Activated T-helper 17 cell treated with anti-CD3 and anti-CD28 coated beads, Interleukin-2, amount 50 U/mL, for 72 hours (primary cell): Measurements from ENCODE around the gene SOAT2. TPM values are rescaled to one million over a fixed set of nuclear protein-coding genes. Genes with fewer than 3 reads are reported as not detected.
"Not testable (repeated sequence)": the region's sequence is repeated elsewhere in the genome, so short reads cannot be mapped to it uniquely, and the experiment has no call there.

Source experiments
- ATAC-seq: fragments of 150-1000 bp; cut with Tn5 transposase; replicated peaks from 2 replicates; pipeline ENCODE4 v1.10.0; 2021; ENCODE audit warnings: mild to moderate bottlenecking, moderate library complexity
- H3K27ac Mint-ChIP-seq: one replicate; pipeline ENCODE4 v1.8.0; 2022; ENCODE audit warnings: mixed read lengths
- H3K27me3 Mint-ChIP-seq: one replicate; pipeline ENCODE4 v1.8.0; 2022; ENCODE audit warnings: mixed read lengths
- H3K36me3 Mint-ChIP-seq: one replicate; pipeline ENCODE4 v1.8.0; 2022; ENCODE audit warnings: low read depth, mild to moderate bottlenecking, mixed read lengths
- H3K4me1 Mint-ChIP-seq: one replicate; pipeline ENCODE4 v1.8.0; 2022; ENCODE audit warnings: mixed read lengths
- H3K4me3 Mint-ChIP-seq: one replicate; pipeline ENCODE4 v1.8.0; 2022; ENCODE audit warnings: mild to moderate bottlenecking, mixed read lengths
- H3K9me3 Mint-ChIP-seq: one replicate; pipeline ENCODE4 v1.8.0; 2022; ENCODE audit warnings: mixed read lengths
- total RNA-seq, 2 donors: library from RNA; stranded (reverse); gene quantifications; one replicate each; pipeline ENCODE4 v1.2.3, GENCODE V29; 2022

The SOAT2 gene
- total RNA-seq, 2 donors from 2014 or later = 0.28 to 1.1 TPM

- H3K27ac Mint-ChIP-seq = no peak overlapping the region
- no peak for ATAC-seq
- H3K9me3 Mint-ChIP-seq = no peaks in the 10 kb centered on the region
- no peak overlapping the region for H3K4me3 Mint-ChIP-seq
- no peaks in the 10 kb centered on the region for H3K36me3 Mint-ChIP-seq
- H3K27me3 Mint-ChIP-seq = no peaks in the 10 kb centered on the region
- peaks cover 10% of the 10 kb centered on the region for H3K4me1 Mint-ChIP-seq
Observed at GRCh38 chr12:53160673-53161072, 57.4 kb downstream of the SOAT2 start.

GRCh38 chr12:53161119-53161911 lies 58.0 kb downstream of the SOAT2 start:
- Mint-ChIP-seq H3K27me3 (no peaks in the 10 kb centered on the region), H3K36me3 (no peaks in the 10 kb centered on the region), H3K9me3 (no peaks in the 10 kb centered on the region), H3K4me1 (peaks cover 10% of the 10 kb centered on the region), H3K4me3 (no peak overlapping the region), H3K27ac (no peak overlapping the region)
- no peak for ATAC-seq

DNA sequence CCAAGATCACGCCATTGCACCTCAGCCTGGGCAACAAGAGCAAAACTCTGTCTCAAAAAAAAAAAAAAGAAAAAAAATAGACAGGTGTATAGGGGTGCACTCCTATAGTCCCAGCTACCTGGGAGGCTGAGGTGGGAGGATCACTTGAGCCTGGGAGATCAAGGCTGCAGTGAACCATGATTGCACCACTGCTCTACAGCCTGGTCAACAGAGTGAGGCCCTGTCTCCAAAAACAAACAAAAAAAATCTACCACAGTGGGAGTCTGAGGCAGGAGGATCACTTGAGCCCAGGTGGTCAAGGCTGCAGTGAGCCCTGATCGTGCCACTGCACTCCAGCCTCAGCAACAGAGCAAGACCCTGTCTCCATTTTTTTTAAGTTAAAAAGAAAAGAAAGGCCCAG lies 59.7 kb downstream of the SOAT2 start:
- not testable (repeated sequence) for H3K27ac Mint-ChIP-seq, ATAC-seq, H3K4me3 Mint-ChIP-seq, H3K36me3 Mint-ChIP-seq, H3K4me1 Mint-ChIP-seq, H3K27me3 Mint-ChIP-seq, H3K9me3 Mint-ChIP-seq

DNA sequence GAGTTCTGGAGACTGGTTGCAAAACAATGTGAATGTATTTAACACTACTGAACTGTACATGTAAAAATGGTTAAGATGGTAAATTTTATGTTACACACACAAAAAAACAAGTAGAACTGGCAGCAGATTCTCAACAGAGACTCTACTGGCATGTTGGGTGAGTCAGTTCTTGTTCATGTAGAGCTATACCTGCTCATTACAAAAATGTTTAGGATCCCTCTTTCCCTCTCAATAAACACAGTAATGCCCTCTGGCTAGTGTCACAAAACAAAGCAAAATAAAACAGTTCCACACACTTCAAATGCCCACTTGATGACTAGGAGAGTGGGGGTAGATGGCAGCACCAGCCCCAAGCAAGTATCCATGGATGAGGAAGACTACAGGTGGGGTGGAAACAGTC lies 63.6 kb downstream of the SOAT2 start:
- Mint-ChIP-seq H3K9me3 (no peaks in the 10 kb centered on the region), H3K4me3 (no peak overlapping the region), H3K27ac (no peak overlapping the region), H3K27me3 (no peaks in the 10 kb centered on the region), H3K36me3 (no peaks in the 10 kb centered on the region), H3K4me1 (no peaks in the 10 kb centered on the region)
- ATAC-seq = no peak

DNA sequence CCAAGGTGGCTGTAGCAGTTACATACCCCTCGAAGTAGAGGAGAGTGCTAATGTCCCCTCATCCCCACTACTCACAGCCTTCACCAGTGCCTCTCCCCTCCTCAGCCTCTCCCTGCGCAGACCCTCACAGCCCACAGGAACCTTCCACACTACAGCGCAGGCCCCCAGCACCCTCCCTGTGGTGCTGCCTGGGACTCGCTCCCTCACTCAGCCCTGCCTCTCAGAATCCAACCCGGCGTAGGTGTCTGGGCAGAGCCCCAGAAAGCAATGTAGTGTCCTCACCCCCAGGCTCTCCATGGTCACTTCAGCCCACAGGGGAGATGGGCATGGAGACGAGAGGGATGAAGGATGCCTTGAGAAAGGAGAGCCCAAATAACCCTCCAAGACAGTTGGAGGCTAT lies 66.4 kb downstream of the SOAT2 start:
- Mint-ChIP-seq H3K27ac (peak overlapping the region; percentile 17), H3K36me3 (no peaks in the 10 kb centered on the region), H3K27me3 (no peaks in the 10 kb centered on the region), H3K4me1 (no peaks in the 10 kb centered on the region), H3K4me3 (no peak overlapping the region), H3K9me3 (no peaks in the 10 kb centered on the region)
- no peak for ATAC-seq

- H3K36me3 Mint-ChIP-seq = no peaks in the 10 kb centered on the region
- ATAC-seq = no peak
- H3K9me3 Mint-ChIP-seq = no peaks in the 10 kb centered on the region
- H3K27me3 Mint-ChIP-seq = no peaks in the 10 kb centered on the region
- H3K4me3 Mint-ChIP-seq = no peak overlapping the region
- no peaks in the 10 kb centered on the region for H3K4me1 Mint-ChIP-seq
- H3K27ac Mint-ChIP-seq = peak overlapping the region; percentile 17
Observed at GRCh38 chr12:53170215-53170614, 66.9 kb downstream of the SOAT2 start.

GRCh38 chr12:53170876-53171724 lies 67.8 kb downstream of the SOAT2 start:
- peaks cover 5% of the 10 kb centered on the region for H3K4me1 Mint-ChIP-seq
- no peaks in the 10 kb centered on the region for H3K36me3 Mint-ChIP-seq
- H3K9me3 Mint-ChIP-seq = no peaks in the 10 kb centered on the region

DNA sequence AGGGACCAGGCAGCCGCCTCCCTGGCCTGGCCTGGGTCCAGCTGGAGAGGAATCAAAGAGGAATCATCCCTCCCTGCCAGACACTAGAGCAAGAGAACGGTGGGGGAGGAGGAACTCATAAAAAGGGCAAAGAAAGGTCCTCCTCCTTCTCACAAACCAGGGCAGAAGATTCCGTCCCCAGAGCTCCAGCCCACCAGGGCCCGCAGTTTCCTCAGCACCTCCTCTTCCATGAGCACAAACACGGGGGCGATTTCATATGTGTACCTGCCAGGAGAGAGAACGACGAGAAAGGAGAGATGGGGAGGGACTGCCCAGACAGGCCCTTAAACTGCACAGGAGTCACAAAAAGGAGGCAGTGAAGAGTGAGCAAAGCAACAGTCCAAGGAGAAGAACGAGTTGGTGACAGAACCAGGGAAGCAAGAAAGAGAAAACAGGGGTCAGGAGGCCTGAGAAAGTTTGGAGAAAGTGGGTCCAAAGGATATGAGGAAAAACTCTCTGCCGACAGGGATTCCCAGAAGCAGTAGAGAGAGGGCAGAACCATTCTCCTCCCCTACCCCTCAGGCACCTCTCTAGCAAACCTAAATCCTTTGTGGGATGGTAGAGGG lies 68.5 kb downstream of the SOAT2 start:
- Mint-ChIP-seq H3K4me1 (peaks cover 5% of the 10 kb centered on the region), H3K36me3 (no peaks in the 10 kb centered on the region), H3K27ac (no peak overlapping the region), H3K27me3 (no peaks in the 10 kb centered on the region), H3K9me3 (no peaks in the 10 kb centered on the region), H3K4me3 (no peak overlapping the region)
- ATAC-seq = no peak

More at GRCh38 chr12:53170876-53171724, 67.8 kb downstream of the SOAT2 start:
- H3K27ac Mint-ChIP-seq = no peak overlapping the region
- ATAC-seq = no peak
- no peaks in the 10 kb centered on the region for H3K27me3 Mint-ChIP-seq
- no peak overlapping the region for H3K4me3 Mint-ChIP-seq

DNA sequence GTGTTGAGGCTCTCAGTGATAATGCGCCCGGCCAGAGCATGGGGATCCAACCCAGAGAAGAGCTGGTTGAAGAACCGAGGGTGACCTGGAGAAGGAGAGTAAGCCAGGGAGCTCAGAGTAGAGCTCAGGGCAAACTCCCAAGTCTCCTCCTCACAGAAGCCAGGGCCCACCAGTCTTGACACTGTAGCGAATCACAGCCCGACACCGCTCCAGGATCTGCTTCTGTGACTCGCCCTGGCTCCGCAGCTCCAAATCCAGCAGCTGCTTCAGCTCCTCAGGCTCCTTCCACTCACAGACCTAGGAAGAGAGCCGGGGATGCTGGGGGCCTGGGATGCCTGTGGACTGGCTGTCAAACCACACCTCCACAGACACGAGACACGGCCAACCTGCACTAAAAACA lies 69.1 kb downstream of the SOAT2 start:
- Mint-ChIP-seq H3K9me3 (no peaks in the 10 kb centered on the region), H3K27me3 (no peaks in the 10 kb centered on the region), H3K4me3 (no peak overlapping the region), H3K36me3 (no peaks in the 10 kb centered on the region), H3K4me1 (peaks cover 5% of the 10 kb centered on the region), H3K27ac (peak overlapping the region; percentile 59)
- no peak for ATAC-seq

GRCh38 chr12:53173085-53173715 lies 69.9 kb downstream of the SOAT2 start:
- Mint-ChIP-seq H3K4me1 (peaks cover 5% of the 10 kb centered on the region), H3K4me3 (no peak overlapping the region), H3K27ac (peak overlapping the region; percentile 59), H3K27me3 (no peaks in the 10 kb centered on the region), H3K9me3 (no peaks in the 10 kb centered on the region), H3K36me3 (no peaks in the 10 kb centered on the region)
- no peak for ATAC-seq

Other genes starting within 250 kb of the SOAT2 start
- gene KRT8, start 198.4 kb upstream of the SOAT2 start, total RNA-seq = 1 to 10 TPM in 1 of 2 donors, under 1 TPM in 1; 0.22 to 1.2 TPM
- 1 to 10 TPM; 3.4 to 4.8 TPM for gene KRT18, start 154.4 kb upstream of the SOAT2 start, total RNA-seq
- gene EIF4B, start 97.0 kb upstream of the SOAT2 start, total RNA-seq = 100 to 1,000 TPM; 536 to 964 TPM
- 1 to 10 TPM in 1 of 2 donors, under 1 TPM in 1; 0.69 to 4.6 TPM for gene TNS2, start 53.4 kb upstream of the SOAT2 start, total RNA-seq
- 10 to 100 TPM; 25.4 to 28.8 TPM for gene SPRYD3, start 24.1 kb upstream of the SOAT2 start, total RNA-seq
- gene IGFBP6, start 5.8 kb upstream of the SOAT2 start, total RNA-seq = 1 to 10 TPM in 1 of 2 donors, under 1 TPM in 1; 0.45 to 6.0 TPM
- gene ZNF740, start 77.2 kb downstream of the SOAT2 start, total RNA-seq = 10 to 100 TPM; 41.8 to 42.3 TPM
- gene CSAD, start 77.4 kb downstream of the SOAT2 start, total RNA-seq = 10 to 100 TPM; 29.8 to 43.5 TPM
- 100 to 1,000 TPM; 183 to 187 TPM for gene ITGB7, start 103.8 kb downstream of the SOAT2 start, total RNA-seq
- gene RARG, start 128.7 kb downstream of the SOAT2 start, total RNA-seq = 10 to 100 TPM; 28.5 to 58.3 TPM
- gene ESPL1, start 164.8 kb downstream of the SOAT2 start, total RNA-seq = 10 to 100 TPM; 80.1 to 92.1 TPM
- gene PFDN5, start 192.1 kb downstream of the SOAT2 start, total RNA-seq = 100 to 1,000 TPM; 250 to 347 TPM
- 10 to 100 TPM; 48.7 to 76.5 TPM for gene MYG1, start 196.2 kb downstream of the SOAT2 start, total RNA-seq
- gene AAAS, start 218.1 kb downstream of the SOAT2 start, total RNA-seq = 10 to 100 TPM; 42.3 to 44.8 TPM
- gene SP7, start 232.9 kb downstream of the SOAT2 start, total RNA-seq = not detected